HFFc6 (cell line): ENCODE results near the gene CLN6. TPM values are rescaled to one million over a fixed set of nuclear protein-coding genes. Genes with fewer than 3 reads are reported as not detected.

Experiments
- DNase-seq: peaks from one replicate; pipeline ENCODE4 v3.0.0-alpha.2; 2018
- H3K27ac Mint-ChIP-seq: 2 replicates; pipeline ENCODE4 v1.8.0; 2020; ENCODE audit warnings: mild to moderate bottlenecking, mixed read lengths
- H3K27me3 Mint-ChIP-seq: 2 replicates; pipeline ENCODE4 v1.8.0; 2021; ENCODE audit warnings: mild to moderate bottlenecking, moderate library complexity, mixed read lengths; ENCODE audit not compliant: insufficient read depth
- H3K36me3 Mint-ChIP-seq: 2 replicates; pipeline ENCODE4 v1.8.0; 2021; ENCODE audit warnings: low read depth, mixed read lengths
- H3K4me1 Mint-ChIP-seq: 2 replicates; pipeline ENCODE4 v1.8.0; 2020; ENCODE audit warnings: low read depth, mixed read lengths
- H3K4me3 Mint-ChIP-seq: 2 replicates; pipeline ENCODE4 v1.8.0; 2020; ENCODE audit warnings: mild to moderate bottlenecking, moderate library complexity, mixed read lengths
- H3K9me3 Mint-ChIP-seq: 2 replicates; pipeline ENCODE4 v1.8.0; 2020; ENCODE audit warnings: mild to moderate bottlenecking, mixed read lengths
- CTCF ChIP-seq: fragments of 200-600 bp; sonication (generic); IDR thresholded peaks from 2 replicates; pipeline ENCODE4 v1.5.0; 2021; ENCODE audit warnings: antibody characterized with exemption, mild to moderate bottlenecking
- total RNA-seq, 6 experiments: library from RNA; stranded (reverse); fragmentation: NEBNext Ultra II Directional; extraction: Animal tissue kit (Norgen Biotek cat#: 25700); gene quantifications; 2 replicates in 1 of 6; 3 replicates in 5 of 6; pipeline ENCODE4 v1.2.3, GENCODE V29; 2021

CLN6 gene
- total RNA-seq, 6 experiments from 2014 or later = 26.0 to 45.0 (median 37.1) TPM

GRCh38 chr15:68276668-68277067, 47.1 kb upstream of the CLN6 start:
- peak overlapping the region; percentile 97 for H3K27ac Mint-ChIP-seq
- H3K4me3 Mint-ChIP-seq = peak overlapping the region; percentile 96
- peaks cover 22% of the 10 kb centered on the region for H3K36me3 Mint-ChIP-seq
- no peaks in the 10 kb centered on the region for H3K9me3 Mint-ChIP-seq
- no peak for DNase-seq
- H3K4me1 Mint-ChIP-seq = peaks cover 76% of the 10 kb centered on the region
- no peaks in the 10 kb centered on the region; the same call in 1 of the 2 replicates for H3K27me3 Mint-ChIP-seq
- TF ChIP-seq CTCF = no peak

- no peak for DNase-seq
- Mint-ChIP-seq H3K4me1 (peaks cover 72% of the 10 kb centered on the region), H3K9me3 (no peaks in the 10 kb centered on the region), H3K27ac (no peak overlapping the region), H3K27me3 (no peaks in the 10 kb centered on the region; the same call in 1 of the 2 replicates), H3K4me3 (no peak overlapping the region), H3K36me3 (peaks cover 19% of the 10 kb centered on the region)
- no peak for TF ChIP-seq CTCF
These were observed 45.7 kb upstream of the CLN6 start for GRCh38 chr15:68275165-68275746.

- no peak for DNase-seq
- no peak for TF ChIP-seq CTCF
- Mint-ChIP-seq H3K36me3 (peaks cover 9% of the 10 kb centered on the region), H3K4me1 (peaks cover 63% of the 10 kb centered on the region), H3K4me3 (no peak overlapping the region), H3K27me3 (no peaks in the 10 kb centered on the region; the same call in 1 of the 2 replicates), H3K9me3 (no peaks in the 10 kb centered on the region), H3K27ac (no peak overlapping the region)
These were observed 44.8 kb upstream of the CLN6 start for GRCh38 chr15:68274201-68274848.

- Mint-ChIP-seq H3K4me1 (peaks cover 59% of the 10 kb centered on the region), H3K27ac (peak overlapping the region; percentile 94), H3K4me3 (peak overlapping the region; percentile 80), H3K9me3 (no peaks in the 10 kb centered on the region), H3K36me3 (no peaks in the 10 kb centered on the region), H3K27me3 (peaks cover 3% of the 10 kb centered on the region; the same call in 1 of the 2 replicates)
- DNase-seq = peak; percentile 92
- no peak for TF ChIP-seq CTCF
These were observed 43.3 kb upstream of the CLN6 start for GRCh38 chr15:68272721-68273271.

GRCh38 chr15:68271854-68272471, 42.4 kb upstream of the CLN6 start:
- TF ChIP-seq CTCF = no peak
- no peaks in the 10 kb centered on the region for H3K36me3 Mint-ChIP-seq
- H3K4me1 Mint-ChIP-seq = peaks cover 53% of the 10 kb centered on the region
- DNase-seq = peak; percentile 83
- peak overlapping the region; percentile 94 for H3K27ac Mint-ChIP-seq
- peak overlapping the region; percentile 80 for H3K4me3 Mint-ChIP-seq
- H3K9me3 Mint-ChIP-seq = no peaks in the 10 kb centered on the region
- peaks cover 5% of the 10 kb centered on the region; the same call in 1 of the 2 replicates for H3K27me3 Mint-ChIP-seq
